ENCODE data around the gene PCBD1.

PCBD1 gene

GRCh38 chr10:70930263-70931000 is 42.1 kb upstream of the PCBD1 start:
- Histone ChIP-seq H3K9ac (no peak overlapping the region), H3K36me3 (ENCODE audit: insufficient read depth) (no peaks in the 10 kb centered on the region), H3K27ac (no peak overlapping the region), H3K4me1 (ENCODE audit: low read depth, poor library complexity, severe bottlenecking) (no peaks in the 10 kb centered on the region), H3K27me3 (ENCODE audit: insufficient read depth, low read depth) (peaks cover 21% of the 10 kb centered on the region; the same call in 1 of the 2 replicates), H4K20me1 (ENCODE audit: insufficient read depth) (no peaks in the 10 kb centered on the region), H3K4me2 (no peak overlapping the region), H2AFZ (ENCODE audit: low read depth) (no peak overlapping the region), H3K4me3 (IDR thresholded peaks at IDR 0.05; ENCODE audit: insufficient read depth, low read depth, low read length) (no peak overlapping the region), H3K79me2 (ENCODE audit: insufficient read depth, low read depth) (no peaks in the 10 kb centered on the region)
- TF ChIP-seq, protein P1, sequence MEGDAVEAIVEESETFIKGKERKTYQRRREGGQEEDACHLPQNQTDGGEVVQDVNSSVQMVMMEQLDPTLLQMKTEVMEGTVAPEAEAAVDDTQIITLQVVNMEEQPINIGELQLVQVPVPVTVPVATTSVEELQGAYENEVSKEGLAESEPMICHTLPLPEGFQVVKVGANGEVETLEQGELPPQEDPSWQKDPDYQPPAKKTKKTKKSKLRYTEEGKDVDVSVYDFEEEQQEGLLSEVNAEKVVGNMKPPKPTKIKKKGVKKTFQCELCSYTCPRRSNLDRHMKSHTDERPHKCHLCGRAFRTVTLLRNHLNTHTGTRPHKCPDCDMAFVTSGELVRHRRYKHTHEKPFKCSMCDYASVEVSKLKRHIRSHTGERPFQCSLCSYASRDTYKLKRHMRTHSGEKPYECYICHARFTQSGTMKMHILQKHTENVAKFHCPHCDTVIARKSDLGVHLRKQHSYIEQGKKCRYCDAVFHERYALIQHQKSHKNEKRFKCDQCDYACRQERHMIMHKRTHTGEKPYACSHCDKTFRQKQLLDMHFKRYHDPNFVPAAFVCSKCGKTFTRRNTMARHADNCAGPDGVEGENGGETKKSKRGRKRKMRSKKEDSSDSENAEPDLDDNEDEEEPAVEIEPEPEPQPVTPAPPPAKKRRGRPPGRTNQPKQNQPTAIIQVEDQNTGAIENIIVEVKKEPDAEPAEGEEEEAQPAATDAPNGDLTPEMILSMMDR (conservative IDR thresholded peaks at IDR 0.05; ENCODE audit: low read depth, low read length), result no peak

DNA sequence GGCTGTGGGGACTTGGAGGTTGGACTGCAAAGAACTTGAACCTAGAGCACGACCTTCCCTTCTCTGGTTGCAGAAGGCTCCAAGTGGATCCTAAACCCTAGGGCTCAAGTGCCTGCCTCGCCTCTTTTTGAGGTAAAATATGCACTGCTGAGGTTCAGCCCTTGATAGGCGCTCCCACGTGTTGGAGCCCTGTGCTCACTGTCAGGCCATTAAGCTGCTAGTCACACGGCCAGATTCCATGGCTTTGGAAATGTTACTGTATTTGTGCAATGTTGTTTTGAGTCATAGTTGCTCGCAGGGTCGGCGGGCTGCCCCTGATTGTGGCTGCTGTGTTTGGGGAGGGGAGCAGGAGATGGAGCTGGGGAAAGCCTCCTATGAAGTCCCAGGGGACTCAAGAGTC is 39.8 kb upstream of the PCBD1 start:
- Histone ChIP-seq H4K20me1 (ENCODE audit: insufficient read depth) (no peaks in the 10 kb centered on the region), H3K27ac (no peak overlapping the region), H3K4me2 (no peak overlapping the region), H3K36me3 (ENCODE audit: insufficient read depth) (no peaks in the 10 kb centered on the region), H2AFZ (ENCODE audit: low read depth) (no peak overlapping the region), H3K4me3 (IDR thresholded peaks at IDR 0.05; ENCODE audit: insufficient read depth, low read depth, low read length) (no peak overlapping the region), H3K79me2 (ENCODE audit: insufficient read depth, low read depth) (no peaks in the 10 kb centered on the region), H3K4me1 (ENCODE audit: low read depth, poor library complexity, severe bottlenecking) (no peaks in the 10 kb centered on the region), H3K27me3 (ENCODE audit: insufficient read depth, low read depth) (peaks cover 21% of the 10 kb centered on the region; the same call in 1 of the 2 replicates), H3K9ac (no peak overlapping the region)
- TF ChIP-seq, protein P1 (conservative IDR thresholded peaks at IDR 0.05; ENCODE audit: low read depth, low read length), result no peak

DNA sequence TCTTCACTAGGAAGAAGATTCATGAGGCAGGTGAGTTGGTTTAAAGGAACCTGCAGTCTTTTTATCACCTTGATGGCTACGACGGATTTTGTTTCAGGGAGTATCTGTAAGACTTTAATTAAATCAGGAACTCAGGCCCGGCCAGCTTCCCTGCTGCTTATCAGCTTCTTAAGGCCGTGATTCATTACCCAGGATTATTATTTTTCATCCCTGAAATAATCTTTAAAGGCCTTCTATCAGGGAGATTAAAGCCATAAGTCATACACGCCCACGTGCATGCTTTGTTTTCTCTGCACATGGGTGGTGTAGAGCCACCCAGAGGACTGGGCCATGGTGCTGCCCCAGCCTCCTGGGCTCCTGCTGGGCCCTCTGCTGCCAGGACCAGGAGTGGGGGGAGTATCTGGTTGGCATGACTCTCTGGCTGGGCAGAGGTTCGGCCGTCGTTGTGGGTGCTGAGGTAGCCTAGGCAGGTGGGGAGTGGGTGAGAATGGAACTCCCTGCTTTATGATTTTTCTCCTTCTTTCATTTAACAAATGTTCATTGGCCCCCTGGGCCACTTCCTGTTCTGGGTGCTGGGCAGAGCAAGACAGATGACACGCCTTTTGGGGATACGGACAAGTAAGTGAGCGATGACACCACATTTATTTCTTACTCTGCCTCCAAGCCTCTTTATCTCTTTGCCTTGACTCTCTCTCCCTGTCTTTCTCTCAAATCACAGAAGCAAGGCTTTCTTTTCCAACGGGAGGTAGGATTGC is 39.0 kb upstream of the PCBD1 start:
- H3K9ac ChIP-seq, result no peak overlapping the region
- no peaks in the 10 kb centered on the region for H4K20me1 ChIP-seq (ENCODE audit: insufficient read depth)
- no peak overlapping the region for H3K4me2 ChIP-seq
- no peak overlapping the region for H2AFZ ChIP-seq (ENCODE audit: low read depth)
- no peaks in the 10 kb centered on the region for H3K79me2 ChIP-seq (ENCODE audit: insufficient read depth, low read depth)
- H3K27ac ChIP-seq, result no peak overlapping the region
- H3K4me1 ChIP-seq (ENCODE audit: low read depth, poor library complexity, severe bottlenecking), result no peaks in the 10 kb centered on the region
- TF ChIP-seq, protein P1 (conservative IDR thresholded peaks at IDR 0.05; ENCODE audit: low read depth, low read length), result no peak
- no peak overlapping the region for H3K4me3 ChIP-seq (IDR thresholded peaks at IDR 0.05; ENCODE audit: insufficient read depth, low read depth, low read length)
- no peaks in the 10 kb centered on the region for H3K36me3 ChIP-seq (ENCODE audit: insufficient read depth)
- H3K27me3 ChIP-seq (ENCODE audit: insufficient read depth, low read depth), result peaks cover 18% of the 10 kb centered on the region; the same call in 1 of the 2 replicates

GRCh38 chr10:70926226-70927000 is 38.0 kb upstream of the PCBD1 start:
- Histone ChIP-seq H3K4me2 (no peak overlapping the region), H3K36me3 (ENCODE audit: insufficient read depth) (no peaks in the 10 kb centered on the region), H4K20me1 (ENCODE audit: insufficient read depth) (no peaks in the 10 kb centered on the region), H3K9ac (no peak overlapping the region), H3K27me3 (ENCODE audit: insufficient read depth, low read depth) (peaks cover 8% of the 10 kb centered on the region; the same call in 1 of the 2 replicates), H3K4me3 (IDR thresholded peaks at IDR 0.05; ENCODE audit: insufficient read depth, low read depth, low read length) (no peak overlapping the region), H3K79me2 (ENCODE audit: insufficient read depth, low read depth) (no peaks in the 10 kb centered on the region), H3K4me1 (ENCODE audit: low read depth, poor library complexity, severe bottlenecking) (no peaks in the 10 kb centered on the region), H2AFZ (ENCODE audit: low read depth) (no peak overlapping the region), H3K27ac (no peak overlapping the region)
- TF ChIP-seq, protein P1 (conservative IDR thresholded peaks at IDR 0.05; ENCODE audit: low read depth, low read length), result no peak

Measured in KMS-11 (cell line).